IPS-15b (cell line): Measurements from ENCODE around the gene WNK1.

Source experiments
- H3K27me3 ChIP-seq: one replicate; pipeline ENCODE4 v1.6.1; 2013; ENCODE audit warnings: low read length; ENCODE audit not compliant: control insufficient read depth, insufficient read depth
- H3K36me3 ChIP-seq: one replicate; pipeline ENCODE4 v1.6.1; 2013; ENCODE audit warnings: low read length; ENCODE audit not compliant: control insufficient read depth, insufficient read depth
- H3K4me1 ChIP-seq: one replicate; pipeline ENCODE4 v1.6.1; 2013; ENCODE audit warnings: mild to moderate bottlenecking, low read length; ENCODE audit not compliant: control insufficient read depth, insufficient read depth
- H3K4me3 ChIP-seq: one replicate; pipeline ENCODE4 v1.5.1; 2013; ENCODE audit warnings: low read depth, low read length
- H3K9ac ChIP-seq: one replicate; pipeline ENCODE4 v1.6.1; 2013; ENCODE audit warnings: low read depth, mild to moderate bottlenecking, low read length
- H3K9me3 ChIP-seq: one replicate; pipeline ENCODE4 v1.6.1; 2013; ENCODE audit warnings: mild to moderate bottlenecking, low read length; ENCODE audit not compliant: control insufficient read depth, insufficient read depth

WNK1 gene

GRCh38 chr12:894226-894625, 141.8 kb downstream of the WNK1 start:
- peaks cover 8% of the 10 kb centered on the region for H3K36me3 ChIP-seq
- no peak overlapping the region for H3K4me3 ChIP-seq
- no peak overlapping the region for H3K9ac ChIP-seq
- H3K9me3 ChIP-seq, result no peaks in the 10 kb centered on the region
- no peaks in the 10 kb centered on the region for H3K27me3 ChIP-seq
- H3K4me1 ChIP-seq, result no peaks in the 10 kb centered on the region

GRCh38 chr12:896031-896430, 143.7 kb downstream of the WNK1 start:
- H3K9me3 ChIP-seq, result no peaks in the 10 kb centered on the region
- H3K9ac ChIP-seq, result no peak overlapping the region
- H3K36me3 ChIP-seq, result peaks cover 8% of the 10 kb centered on the region
- H3K4me1 ChIP-seq, result no peaks in the 10 kb centered on the region
- H3K4me3 ChIP-seq, result no peak overlapping the region
- H3K27me3 ChIP-seq, result no peaks in the 10 kb centered on the region

- no peak overlapping the region for H3K4me3 ChIP-seq
- H3K9ac ChIP-seq, result no peak overlapping the region
- H3K4me1 ChIP-seq, result no peaks in the 10 kb centered on the region
- no peaks in the 10 kb centered on the region for H3K9me3 ChIP-seq
- H3K36me3 ChIP-seq, result peaks cover 12% of the 10 kb centered on the region
- H3K27me3 ChIP-seq, result no peaks in the 10 kb centered on the region
Observed at GRCh38 chr12:897386-897785, 145.0 kb downstream of the WNK1 start.

GRCh38 chr12:902581-902980, 150.2 kb downstream of the WNK1 start:
- Histone ChIP-seq H3K27me3 (no peaks in the 10 kb centered on the region), H3K36me3 (peaks cover 13% of the 10 kb centered on the region)

GRCh38 chr12:903055-903454, 150.7 kb downstream of the WNK1 start:
- Histone ChIP-seq H3K4me1 (no peaks in the 10 kb centered on the region), H3K4me3 (no peak overlapping the region), H3K9ac (no peak overlapping the region), H3K27me3 (no peaks in the 10 kb centered on the region), H3K9me3 (no peaks in the 10 kb centered on the region), H3K36me3 (peaks cover 17% of the 10 kb centered on the region)

More at GRCh38 chr12:902581-902980, 150.2 kb downstream of the WNK1 start:
- Histone ChIP-seq H3K9ac (no peak overlapping the region), H3K4me3 (no peak overlapping the region), H3K4me1 (no peaks in the 10 kb centered on the region), H3K9me3 (no peaks in the 10 kb centered on the region)

GRCh38 chr12:904010-904414, 151.6 kb downstream of the WNK1 start:
- no peaks in the 10 kb centered on the region for H3K9me3 ChIP-seq
- no peak overlapping the region for H3K4me3 ChIP-seq
- H3K27me3 ChIP-seq, result no peaks in the 10 kb centered on the region
- H3K9ac ChIP-seq, result no peak overlapping the region
- H3K36me3 ChIP-seq, result peaks cover 22% of the 10 kb centered on the region
- H3K4me1 ChIP-seq, result no peaks in the 10 kb centered on the region

GRCh38 chr12:905261-906031, 153.1 kb downstream of the WNK1 start:
- peaks cover 22% of the 10 kb centered on the region for H3K36me3 ChIP-seq
- H3K4me3 ChIP-seq, result no peak overlapping the region
- no peak overlapping the region for H3K9ac ChIP-seq
- H3K9me3 ChIP-seq, result no peaks in the 10 kb centered on the region
- no peaks in the 10 kb centered on the region for H3K27me3 ChIP-seq
- no peaks in the 10 kb centered on the region for H3K4me1 ChIP-seq

GRCh38 chr12:906062-906585, 153.7 kb downstream of the WNK1 start:
- Histone ChIP-seq H3K36me3 (peaks cover 22% of the 10 kb centered on the region), H3K9me3 (no peaks in the 10 kb centered on the region), H3K4me1 (no peaks in the 10 kb centered on the region), H3K9ac (no peak overlapping the region), H3K4me3 (no peak overlapping the region), H3K27me3 (no peaks in the 10 kb centered on the region)

GRCh38 chr12:907413-908185, 155.2 kb downstream of the WNK1 start:
- Histone ChIP-seq H3K4me3 (no peak overlapping the region), H3K9me3 (no peaks in the 10 kb centered on the region), H3K36me3 (peaks cover 27% of the 10 kb centered on the region), H3K27me3 (no peaks in the 10 kb centered on the region), H3K9ac (no peak overlapping the region), H3K4me1 (no peaks in the 10 kb centered on the region)

GRCh38 chr12:909861-910260, 157.5 kb downstream of the WNK1 start:
- H3K4me1 ChIP-seq, result no peaks in the 10 kb centered on the region
- no peak overlapping the region for H3K4me3 ChIP-seq
- H3K9ac ChIP-seq, result no peak overlapping the region
- H3K36me3 ChIP-seq, result peaks cover 33% of the 10 kb centered on the region
- H3K27me3 ChIP-seq, result no peaks in the 10 kb centered on the region
- no peaks in the 10 kb centered on the region for H3K9me3 ChIP-seq

GRCh38 chr12:910416-910815, 158.0 kb downstream of the WNK1 start:
- peaks cover 33% of the 10 kb centered on the region for H3K36me3 ChIP-seq
- H3K4me1 ChIP-seq, result no peaks in the 10 kb centered on the region
- no peaks in the 10 kb centered on the region for H3K9me3 ChIP-seq
- no peaks in the 10 kb centered on the region for H3K27me3 ChIP-seq
- H3K4me3 ChIP-seq, result no peak overlapping the region
- H3K9ac ChIP-seq, result no peak overlapping the region
